H1 (cell line): ENCODE results near the gene TMEM163. TPM values are rescaled to one million over a fixed set of nuclear protein-coding genes. Genes with fewer than 3 reads are reported as not detected.

ENCODE experiments used
- CTCF ChIA-PET: fragments of 300-600 bp; sonication (Branson Sonifier 250); formaldehyde crosslinking; loops from one replicate; lab custom pipeline; 2021; ENCODE audit not compliant: partially characterized antibody; lab: Charles Lee
- POLR2A ChIA-PET: fragments of 300-600 bp; sonication (Branson Sonifier 250); formaldehyde crosslinking; loops from one replicate; lab custom pipeline; 2021; ENCODE audit warnings: inconsistent platforms; ENCODE audit not compliant: partially characterized antibody; lab: Charles Lee
- DNase-seq, 2 experiments: peaks; one replicate each; pipeline versions ENCODE4 v3.0.0 to v3.0.0-alpha.2; 2010 to 2022; ENCODE audit warnings: low spot score in 2 of 2, low read depth in 1 of 2, mixed read lengths in 1 of 2
- FAIRE-seq: peaks from 2 replicates; lab custom pipeline; 2011; peaks lifted over from hg19 to GRCh38; lab: Jason Lieb, UNC
- H2AFZ ChIP-seq: 2 replicates; pipeline ENCODE4 v1.8.1; 2012; ENCODE audit warnings: low read length, inconsistent platforms
- H2AK5ac ChIP-seq: 2 replicates; pipeline ENCODE4 v1.6.1; 2013; ENCODE audit warnings: low read depth, low read length
- H2BK120ac ChIP-seq: replicated peaks from 2 replicates; pipeline ENCODE3; 2013; ENCODE audit warnings: low read depth, low read length, inconsistent platforms
- H2BK12ac ChIP-seq: 2 replicates; pipeline ENCODE4 v1.6.1; 2013; ENCODE audit warnings: low read depth, low read length
- H2BK15ac ChIP-seq: 2 replicates; pipeline ENCODE4 v1.6.1; 2013; ENCODE audit warnings: low read length
- H2BK20ac ChIP-seq: 2 replicates; pipeline ENCODE4 v1.6.1; 2013; ENCODE audit warnings: low read length
- H2BK5ac ChIP-seq: 2 replicates; pipeline ENCODE4 v1.6.1; 2013; ENCODE audit warnings: low read depth, low read length
- H3K14ac ChIP-seq: 2 replicates; pipeline ENCODE4 v1.6.1; 2013; ENCODE audit warnings: inconsistent platforms; ENCODE audit not compliant: insufficient read length
- H3K18ac ChIP-seq: 2 replicates; pipeline ENCODE4 v1.6.1; 2013; ENCODE audit warnings: low read length; ENCODE audit errors: extremely low read depth
- H3K23ac ChIP-seq: 2 replicates; pipeline ENCODE4 v1.6.1; 2013; ENCODE audit warnings: inconsistent platforms; ENCODE audit not compliant: insufficient read length
- H3K23me2 ChIP-seq: 2 replicates; pipeline ENCODE4 v1.6.1; 2013; ENCODE audit warnings: low read depth, low read length
- H3K27ac ChIP-seq: 2 replicates; pipeline ENCODE4 v1.6.1; 2011; ENCODE audit warnings: low read depth, low read length, inconsistent platforms
- H3K27me3 ChIP-seq, 4 experiments: replicated peaks in 1 of 4; 1 replicate in 1 of 4; 2 replicates in 3 of 4; pipeline versions ENCODE4 v1.6.1 to v1.8.1; 2011 to 2013; ENCODE audit warnings: low read length in 3 of 4, mild to moderate bottlenecking in 3 of 4, inconsistent platforms in 2 of 4, mixed read lengths in 2 of 4, moderate library complexity in 1 of 4; ENCODE audit not compliant: control insufficient read depth in 3 of 4, insufficient read depth in 3 of 4; ENCODE audit errors: extremely low read depth in 1 of 4
- H3K36me3 ChIP-seq, 4 experiments: 2 replicates each; pipeline versions ENCODE4 v1.6.1 to v1.8.1; 2011 to 2013; ENCODE audit warnings: mild to moderate bottlenecking in 4 of 4, low read length in 3 of 4, moderate library complexity in 2 of 4, control low read depth in 1 of 4, inconsistent platforms in 1 of 4; ENCODE audit not compliant: insufficient read depth in 4 of 4, control insufficient read depth in 2 of 4
- H3K4ac ChIP-seq: replicated peaks from 2 replicates; pipeline ENCODE3; 2013; ENCODE audit warnings: low read length, low read depth, mixed read lengths, inconsistent platforms; ENCODE audit not compliant: insufficient read length
- H3K4me1 ChIP-seq, 4 experiments: replicated peaks in 1 of 4; 1 replicate in 1 of 4; 2 replicates in 3 of 4; pipeline versions ENCODE4 v1.6.1 to v1.8.1; 2011 to 2013; ENCODE audit warnings: low read length in 3 of 4, inconsistent platforms in 2 of 4, mixed read lengths in 1 of 4; ENCODE audit not compliant: insufficient read depth in 4 of 4, control insufficient read depth in 3 of 4
- H3K4me2 ChIP-seq, 2 experiments: 2 replicates each; pipeline versions ENCODE4 v1.6.1 to v1.8.1; 2011 to 2013; ENCODE audit warnings: low read depth in 2 of 2, low read length in 2 of 2, control low read depth in 1 of 2, inconsistent platforms in 1 of 2, mild to moderate bottlenecking in 1 of 2; ENCODE audit not compliant: insufficient read depth in 1 of 2
- H3K4me3 ChIP-seq, 4 experiments: fragments of 200-600, 300-600 bp in 1 of 4; sonication (generic), shearing (Covaris generic), sonication (Bioruptor Twin) in 1 of 4; 2 replicates each; pipeline versions ENCODE4 v1.5.1 to v1.8.1; 2011 to 2016; ENCODE audit warnings: low read length in 4 of 4, low read depth in 3 of 4, control low read depth in 2 of 4, inconsistent platforms in 2 of 4, mild to moderate bottlenecking in 2 of 4, mixed read lengths in 1 of 4, moderate library complexity in 1 of 4; ENCODE audit not compliant: insufficient read depth in 2 of 4; ENCODE audit errors: extremely low read depth in 1 of 4
- H3K56ac ChIP-seq: replicated peaks from 2 replicates; pipeline ENCODE3; 2013; ENCODE audit warnings: low read depth, mild to moderate bottlenecking, mixed read lengths, low read length, inconsistent platforms; ENCODE audit not compliant: insufficient read length
- H3K79me1 ChIP-seq: 2 replicates; pipeline ENCODE4 v1.6.1; 2013; ENCODE audit warnings: low read depth, low read length, control low read depth
- H3K79me2 ChIP-seq, 2 experiments: 2 replicates each; pipeline versions ENCODE4 v1.6.1 to v1.8.1; 2012 to 2013; ENCODE audit warnings: low read length in 2 of 2, mild to moderate bottlenecking in 2 of 2, inconsistent platforms in 1 of 2; ENCODE audit not compliant: insufficient read depth in 2 of 2, control insufficient read depth in 1 of 2
- H3K9ac ChIP-seq, 4 experiments: replicated peaks in 1 of 4; 1 replicate in 1 of 4; 2 replicates in 3 of 4; pipeline versions ENCODE4 v1.6.1 to v1.8.1; 2011 to 2013; ENCODE audit warnings: low read depth in 3 of 4, low read length in 3 of 4, control low read depth in 2 of 4, mild to moderate bottlenecking in 2 of 4, moderate library complexity in 2 of 4, inconsistent platforms in 1 of 4; ENCODE audit errors: extremely low read depth in 1 of 4
- H3K9me3 ChIP-seq, 2 experiments: 2 replicates each; pipeline versions ENCODE4 v1.6.1 to v1.8.1; 2012 to 2013; ENCODE audit warnings: mild to moderate bottlenecking in 2 of 2, moderate library complexity in 2 of 2, control low read depth in 1 of 2, inconsistent platforms in 1 of 2, low read depth in 1 of 2, low read length in 1 of 2, mixed read lengths in 1 of 2; ENCODE audit not compliant: insufficient read depth in 2 of 2
- H4K20me1 ChIP-seq, 2 experiments: replicated peaks in 1 of 2; 2 replicates each; pipeline versions ENCODE3 to v1.8.1; 2011 to 2013; ENCODE audit warnings: inconsistent platforms in 2 of 2, low read length in 2 of 2, mild to moderate bottlenecking in 1 of 2; ENCODE audit not compliant: insufficient read depth in 2 of 2, control insufficient read depth in 1 of 2
- H4K5ac ChIP-seq: 2 replicates; pipeline ENCODE4 v1.6.1; 2013; ENCODE audit warnings: low read length, low read depth, mixed read lengths, inconsistent platforms; ENCODE audit not compliant: insufficient read length
- H4K8ac ChIP-seq: 2 replicates; pipeline ENCODE4 v1.8.0; 2013; ENCODE audit warnings: mild to moderate bottlenecking, moderate library complexity, low read length, inconsistent platforms; ENCODE audit not compliant: insufficient read depth; ENCODE audit errors: extremely low read depth
- H4K91ac ChIP-seq: replicated peaks from 2 replicates; pipeline ENCODE3; 2013; ENCODE audit warnings: low read length, mixed read lengths, inconsistent platforms; ENCODE audit not compliant: insufficient read length
- BACH1 ChIP-seq: IDR thresholded peaks from 2 replicates; pipeline ENCODE4 v1.6.1; 2012; ENCODE audit warnings: low read length, improper control_type of control experiment
- CBX8 ChIP-seq: fragments of 300-800, 300-1000 bp; sonication (generic); IDR thresholded peaks from 2 replicates; pipeline ENCODE4 v1.7.1; 2016; ENCODE audit warnings: low read depth, low read length, borderline replicate concordance
- CEBPB ChIP-seq: IDR thresholded peaks from 2 replicates; pipeline ENCODE4 v1.6.1; 2012; ENCODE audit warnings: low read depth, low read length
- CREB1 ChIP-seq: IDR thresholded peaks from 2 replicates; pipeline ENCODE4 v1.6.1; 2012; ENCODE audit warnings: inconsistent platforms
- CTBP2 ChIP-seq: IDR thresholded peaks from 2 replicates; pipeline ENCODE4 v1.7.0; 2011; ENCODE audit warnings: borderline replicate concordance, mild to moderate bottlenecking, moderate library complexity, mixed read lengths, low read length; ENCODE audit not compliant: insufficient read depth, insufficient read length
- EP300 ChIP-seq, 2 experiments: IDR thresholded peaks; 1 replicate in 1 of 2; 2 replicates in 1 of 2; pipeline ENCODE4 v1.6.1; 2011 to 2012; ENCODE audit warnings: low read depth in 2 of 2, low read length in 2 of 2, mild to moderate bottlenecking in 2 of 2, borderline replicate concordance in 1 of 2, inconsistent platforms in 1 of 2, moderate library complexity in 1 of 2
- GABPA ChIP-seq: IDR thresholded peaks from 2 replicates; pipeline ENCODE4 v1.6.1; 2011; ENCODE audit warnings: mild to moderate bottlenecking, low read length, moderate library complexity, borderline replicate concordance; ENCODE audit not compliant: insufficient read depth
- KDM5A ChIP-seq: fragments of 200-600 bp; IDR thresholded peaks from 2 replicates; pipeline ENCODE4 v1.7.1; 2012; ENCODE audit warnings: mild to moderate bottlenecking, low read length, inconsistent platforms, mixed read lengths
- NRF1 ChIP-seq: IDR thresholded peaks from 2 replicates; pipeline ENCODE4 v1.6.1; 2011; ENCODE audit warnings: mild to moderate bottlenecking, low read depth, low read length, improper control_type of control experiment
- POLR2A ChIP-seq, 2 experiments: IDR thresholded peaks; 1 replicate in 1 of 2; 2 replicates in 1 of 2; pipeline ENCODE4 v1.6.1; 2011; ENCODE audit warnings: low read depth in 2 of 2, low read length in 2 of 2, mild to moderate bottlenecking in 2 of 2; ENCODE audit errors: control extremely low read depth in 1 of 2
- POU5F1 ChIP-seq: IDR thresholded peaks from 2 replicates; pipeline ENCODE4 v1.6.1; 2011; ENCODE audit warnings: low read depth, mild to moderate bottlenecking, low read length, moderate library complexity
- SAP30 ChIP-seq: fragments of 300-600 bp; sonication (generic); IDR thresholded peaks from 2 replicates; pipeline ENCODE4 v1.7.1; 2012; ENCODE audit warnings: low read length, moderate library complexity, mild to moderate bottlenecking, inconsistent platforms; ENCODE audit not compliant: insufficient read depth, insufficient replicate concordance
- TBP ChIP-seq: IDR thresholded peaks from 2 replicates; pipeline ENCODE4 v1.6.1; 2011; ENCODE audit warnings: low read depth, low read length, improper control_type of control experiment
- TCF12 ChIP-seq: IDR thresholded peaks from 2 replicates; pipeline ENCODE4 v1.6.1; 2011; ENCODE audit warnings: low read depth, mild to moderate bottlenecking, low read length
- TEAD4 ChIP-seq: IDR thresholded peaks from 2 replicates; pipeline ENCODE4 v1.6.1; 2012; ENCODE audit warnings: low read depth, low read length, inconsistent platforms, mixed read lengths
- ZNF274 ChIP-seq: IDR thresholded peaks from 2 replicates; pipeline ENCODE4 v1.7.0; 2012; ENCODE audit warnings: low read length, borderline replicate concordance; ENCODE audit errors: extremely low read depth
- WGBS, 2 experiments: shearing (Covaris generic) in 1 of 2; methylation state at CpG; one replicate each; pipeline versions ENCODE4 v1.1.6 to v1.1.7; 2013 to 2015; ENCODE audit warnings: low lambda C conversion rate in 2 of 2, mixed read lengths in 2 of 2, inconsistent platforms in 1 of 2, low coverage in 1 of 2, missing lambda C conversion rate in 1 of 2; ENCODE audit not compliant: insufficient replicate concordance in 2 of 2, insufficient coverage in 1 of 2, insufficient read length in 1 of 2; ENCODE audit errors: extremely low coverage in 1 of 2, missing lambda C conversion rate in 1 of 2; 5-methylcytosine and 5-hydroxymethylcytosine counted together
- polyA plus RNA-seq, 7 experiments: library from polyadenylated mRNA; depleted of rRNA in 3 of 7; stranded (reverse) in 5 of 7; unstranded in 2 of 7; fragments of >200 nt in 5 of 7; fragments of 200-250 nt in 2 of 7; gene quantifications; 1 replicate in 5 of 7; 2 replicates in 1 of 7; 4 replicates in 1 of 7; pipeline versions ENCODE4 v1.2.1 to v1.2.3, GENCODE V29; 2011 to 2013; ENCODE audit warnings: missing spikeins in 2 of 7, mixed read lengths in 2 of 7
- total RNA-seq: library from RNA; stranded (reverse); fragmentation: NEBNext Ultra II Directional; extraction: Animal tissue kit (Norgen Biotek cat#: 25700); gene quantifications from 2 replicates; pipeline ENCODE4 v1.2.1, GENCODE V29; 2021

TMEM163 gene
- total and polyA plus RNA-seq, 2 of the 8 experiments (the other 6 are each of a cell fraction or from before 2014, with no cell fraction given): 2.8 to 3.2 TPM

- no peak overlapping the region for H2BK20ac ChIP-seq
- no peak overlapping the region for H4K91ac ChIP-seq
- peaks cover 9 to 14% of the 10 kb centered on the region in 2 experiments for H4K20me1 ChIP-seq
- no peak overlapping the region for H3K27ac ChIP-seq
- DNase-seq (no peak), FAIRE-seq (no peak)
- no peak overlapping the region for H2BK120ac ChIP-seq
- POLR2A ChIA-PET: no interaction called here
- H3K14ac ChIP-seq: no peak overlapping the region
- H3K4me3 ChIP-seq: no peak overlapping the region
- no peaks in the 10 kb centered on the region for H3K79me2 ChIP-seq
- no peak overlapping the region for H3K4ac ChIP-seq
- no peak overlapping the region for H3K9ac ChIP-seq
- no peaks in the 10 kb centered on the region for H3K9me3 ChIP-seq
- no peaks in the 10 kb centered on the region; the same call in 1 of the 2 replicates for H3K79me1 ChIP-seq
- no peak overlapping the region for H3K23ac ChIP-seq
- H3K56ac ChIP-seq: no peak overlapping the region
- no peak overlapping the region for H2BK15ac ChIP-seq
- no peak overlapping the region for H2AK5ac ChIP-seq
- no peak overlapping the region for H3K18ac ChIP-seq
- H2BK12ac ChIP-seq: no peak overlapping the region
- H3K23me2 ChIP-seq: no peaks in the 10 kb centered on the region
- H3K27me3 ChIP-seq: peaks cover 3 to 28% (median 15%) of the 10 kb centered on the region in 4 experiments; a peak in 6 of 7 replicates
- no peaks in the 10 kb centered on the region for H3K36me3 ChIP-seq
- no peak overlapping the region for H3K4me2 ChIP-seq
- H3K4me1 ChIP-seq: peaks cover 0 to 8% (median 5%) of the 10 kb centered on the region in 4 experiments; a peak in 4 of 7 replicates
- H4K5ac ChIP-seq: no peak overlapping the region
- no peak overlapping the region for H4K8ac ChIP-seq
- H2BK5ac ChIP-seq: no peak overlapping the region
- CTCF ChIA-PET: interaction anchor here (1.0 to 10.9 kb wide), 4 partner anchors 13 to 549 kb away, joined by 3 to 132 read pairs (median 4); no protein-coding TSS in a partner anchor
- 94% methylated on average over 4 of the region's 4 CpGs; no CpG with 5 or more reads in 1 of the 2 experiments for WGBS, 2 experiments
- H2AFZ ChIP-seq: no peak overlapping the region
- TF ChIP-seq POU5F1 (no peak), CREB1 (no peak), ZNF274 (no peak), GABPA (no peak), CBX8 (no peak), NRF1 (no peak), TEAD4 (no peak), POLR2A (IDR thresholded peaks at IDR 0.05; ENCODE audit: control extremely low read depth in 1 of 2, low read depth in 2 of 2, low read length in 2 of 2) (no peak), TBP (no peak), CTBP2 (no peak), KDM5A (no peak), BACH1 (no peak), SAP30 (no peak), TCF12 (no peak), CEBPB (no peak), EP300 (IDR thresholded peaks at IDR 0.05; ENCODE audit: borderline replicate concordance in 1 of 2, low read depth in 2 of 2, low read length in 2 of 2) (no peak)
Observed at GRCh38 chr2:134435505-134435904, 283.3 kb downstream of the TMEM163 start.
